Ovary (tissue), 9 donors: Measurements from ENCODE around the gene BATF. TPM values are rescaled to one million over a fixed set of nuclear protein-coding genes. Genes with fewer than 3 reads are reported as not detected.

ENCODE experiments used
- DNase-seq, 5 donors: peaks; one replicate each; pipeline ENCODE4 v3.0.0-alpha.2; 2019 to 2020
- H3K27ac ChIP-seq, 2 donors: fragments of 200-600 bp; one replicate each; pipeline versions ENCODE4 v1.5.1 to v1.8.0; 2019 to 2022
- H3K27me3 ChIP-seq: fragments of 200-600 bp; one replicate; pipeline ENCODE4 v1.8.0; 2022
- H3K36me3 ChIP-seq: fragments of 200-600 bp; sonication (generic); one replicate; pipeline ENCODE4 v1.5.1; 2019
- H3K4me1 ChIP-seq: one replicate; pipeline ENCODE4 v1.8.1; 2013; ENCODE audit warnings: mild to moderate bottlenecking, moderate library complexity; ENCODE audit not compliant: insufficient read depth
- H3K4me3 ChIP-seq: fragments of 200-600 bp; sonication (generic); one replicate; pipeline ENCODE4 v1.5.1; 2017
- H3K9me3 ChIP-seq, 2 donors: fragments of 200-600 bp in 1 of 2; sonication (generic) in 1 of 2; one replicate each; pipeline versions ENCODE4 v1.5.1 to v1.8.1; 2013 to 2019; ENCODE audit warnings: mild to moderate bottlenecking in 1 of 2, moderate library complexity in 1 of 2
- EP300 ChIP-seq: sonication (generic); formaldehyde crosslinking; IDR thresholded peaks from one replicate; pipeline ENCODE4 v1.6.1; 2017; ENCODE audit warnings: antibody characterized with exemption
- POLR2A ChIP-seq: fragments of 450-650 bp; IDR thresholded peaks from one replicate; pipeline ENCODE4 v1.6.1; 2017; ENCODE audit warnings: antibody characterized with exemption, mild to moderate bottlenecking, moderate library complexity
- whole genome bisulfite sequencing, 3 donors: extraction: QIAGEN DNeasy Blood & Tissue Kit in 1 of 3; methylation state at CpG; one replicate each; pipeline versions ENCODE4 v1.1.5 to v1.1.7; 2013 to 2017; 5-methylcytosine and 5-hydroxymethylcytosine counted together
- intact Hi-C, 4 donors: fragments of 100-400 bp; cut with DNase I; formaldehyde crosslinking; loops; one replicate each; pipeline versions ENCODE4 v1.11.0 to v1.15.1; 2022 to 2023
- polyA plus RNA-seq, 2 donors: library from polyadenylated mRNA; stranded (reverse); fragments of 200-250 nt in 1 of 2; fragments of 350-450 nt in 1 of 2; fragmentation: Illumina TruSeq in 1 of 2; extraction: RNeasy Lipid Tissue Mini Kit (QIAGEN cat#74804) in 1 of 2; gene quantifications; one replicate each; pipeline ENCODE4 v1.2.3, GENCODE V29; 2013 to 2014
- total RNA-seq, 7 donors: library from RNA; depleted of rRNA in 2 of 7; stranded (reverse); fragments of >200 nt in 2 of 7; fragmentation: NEBNext Ultra II Directional in 3 of 7; extraction: Animal tissue kit (Norgen Biotek cat#: 25700) in 3 of 7; gene quantifications; one replicate each; pipeline versions ENCODE4 v1.1.0 to v1.2.4, GENCODE V29; 2016 to 2023
- TF ChIP-seq, protein P1 (sequence below), 3 donors: fragments of 450-650 bp in 2 of 3; fragments of 200-600 bp in 1 of 3; IDR thresholded peaks; one replicate each; pipeline versions ENCODE4 v1.5.1 to v1.8.0; 2016 to 2022; ENCODE audit warnings: antibody characterized with exemption in 3 of 3, mild to moderate bottlenecking in 1 of 3
- donor health status: DM: no; HTN: no; CAD: no; lungs with moderate emphysema.
- donor health status: DM: no; HTN: no; CAD: no.
- donor health status: Bipolar disorder and iron deficiency.
- donor health status: DM: yes; HTN: yes; CAD: no.
- donor health status: DM: no; HTN: no; CAD: no.
- donor health status: DM: yes; HTN: yes; CAD: no.

Gene BATF
- total and polyA plus RNA-seq, 9 donors, result 0.45 to 1.7 (median 0.69) TPM

DNA sequence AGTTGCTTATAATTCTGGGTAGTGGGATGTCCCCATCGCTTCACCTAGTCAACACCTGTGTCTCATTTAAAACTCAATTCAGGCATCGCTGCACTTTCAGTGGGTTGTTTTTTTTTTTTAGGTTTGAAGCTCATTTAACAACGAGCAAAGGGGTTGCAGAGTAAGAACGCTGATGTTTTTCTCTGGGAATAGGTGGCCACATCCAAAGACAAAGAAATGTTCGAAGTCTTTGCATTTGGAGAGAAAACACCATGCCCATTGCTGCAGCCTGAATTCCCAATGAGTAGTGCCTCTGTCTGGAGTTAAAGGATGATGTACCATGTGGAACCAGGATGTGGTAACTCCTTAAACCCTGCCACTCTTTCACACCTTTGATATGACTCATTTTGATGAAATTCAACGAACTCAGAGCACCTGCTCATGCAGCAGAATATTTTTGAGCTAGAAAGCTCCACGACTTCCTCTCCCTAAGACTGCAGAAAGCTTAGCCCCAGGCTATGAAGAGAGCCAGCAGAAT lies 35.1 kb upstream of the BATF start:
- H3K4me1 ChIP-seq, result no peaks in the 10 kb centered on the region
- no peaks in the 10 kb centered on the region for H3K36me3 ChIP-seq
- TF ChIP-seq, protein P1, sequence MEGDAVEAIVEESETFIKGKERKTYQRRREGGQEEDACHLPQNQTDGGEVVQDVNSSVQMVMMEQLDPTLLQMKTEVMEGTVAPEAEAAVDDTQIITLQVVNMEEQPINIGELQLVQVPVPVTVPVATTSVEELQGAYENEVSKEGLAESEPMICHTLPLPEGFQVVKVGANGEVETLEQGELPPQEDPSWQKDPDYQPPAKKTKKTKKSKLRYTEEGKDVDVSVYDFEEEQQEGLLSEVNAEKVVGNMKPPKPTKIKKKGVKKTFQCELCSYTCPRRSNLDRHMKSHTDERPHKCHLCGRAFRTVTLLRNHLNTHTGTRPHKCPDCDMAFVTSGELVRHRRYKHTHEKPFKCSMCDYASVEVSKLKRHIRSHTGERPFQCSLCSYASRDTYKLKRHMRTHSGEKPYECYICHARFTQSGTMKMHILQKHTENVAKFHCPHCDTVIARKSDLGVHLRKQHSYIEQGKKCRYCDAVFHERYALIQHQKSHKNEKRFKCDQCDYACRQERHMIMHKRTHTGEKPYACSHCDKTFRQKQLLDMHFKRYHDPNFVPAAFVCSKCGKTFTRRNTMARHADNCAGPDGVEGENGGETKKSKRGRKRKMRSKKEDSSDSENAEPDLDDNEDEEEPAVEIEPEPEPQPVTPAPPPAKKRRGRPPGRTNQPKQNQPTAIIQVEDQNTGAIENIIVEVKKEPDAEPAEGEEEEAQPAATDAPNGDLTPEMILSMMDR (IDR thresholded peaks at IDR 0.05), result no peak
- TF ChIP-seq POLR2A (no peak), EP300 (no peak)
- no peak overlapping the region for H3K4me3 ChIP-seq
- H3K27ac ChIP-seq, result no peak overlapping the region
- intact Hi-C loops, result loop anchor here (2.0 to 10.0 kb wide), 5 partner anchors 178 to 362 kb away; partner anchors contain the start of gene NEK9 (in 2 of the 4)
- no peaks in the 10 kb centered on the region for H3K27me3 ChIP-seq
- DNase-seq, result no peak
- 71 to 76% (median 75%) methylated on average over 7 of the region's 7 CpGs for WGBS, 3 donors
- no peaks in the 10 kb centered on the region for H3K9me3 ChIP-seq

DNA sequence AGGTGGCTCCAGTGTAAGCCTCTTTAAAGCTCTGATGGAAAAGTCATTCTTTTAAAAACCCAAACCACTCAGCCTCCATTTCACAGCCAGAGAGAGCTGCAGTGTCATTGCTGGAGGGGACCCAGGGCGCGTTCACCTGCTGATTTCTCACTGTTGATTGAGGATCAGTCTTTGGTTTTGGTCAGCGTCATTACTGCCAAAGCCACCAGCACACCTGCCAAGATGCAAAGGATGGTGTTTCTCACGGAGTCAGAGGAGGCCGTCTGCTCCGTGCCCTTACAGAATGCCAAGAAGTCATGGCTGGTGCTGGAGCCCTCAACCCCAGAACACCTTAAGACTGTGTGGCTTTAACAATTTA lies 32.8 kb upstream of the BATF start:
- TF ChIP-seq, protein P1 (IDR thresholded peaks at IDR 0.05), result no peak
- no peak for TF ChIP-seq POLR2A
- TF ChIP-seq EP300, result no peak
- no peaks in the 10 kb centered on the region for H3K36me3 ChIP-seq
- H3K27me3 ChIP-seq, result no peaks in the 10 kb centered on the region
- no peak overlapping the region for H3K4me3 ChIP-seq
- no peaks in the 10 kb centered on the region for H3K4me1 ChIP-seq
- WGBS, 3 donors, result 88 to 93% (median 92%) methylated on average over 6 of the region's 6 CpGs
- intact Hi-C loops, result loop anchor here (5.0 to 10.0 kb wide), 4 partner anchors 182 to 365 kb away; partner anchors contain the start of gene NEK9 (in 2 of the 4)
- H3K9me3 ChIP-seq, result no peaks in the 10 kb centered on the region
- DNase-seq, result no peak
- H3K27ac ChIP-seq, result no peak overlapping the region

DNA sequence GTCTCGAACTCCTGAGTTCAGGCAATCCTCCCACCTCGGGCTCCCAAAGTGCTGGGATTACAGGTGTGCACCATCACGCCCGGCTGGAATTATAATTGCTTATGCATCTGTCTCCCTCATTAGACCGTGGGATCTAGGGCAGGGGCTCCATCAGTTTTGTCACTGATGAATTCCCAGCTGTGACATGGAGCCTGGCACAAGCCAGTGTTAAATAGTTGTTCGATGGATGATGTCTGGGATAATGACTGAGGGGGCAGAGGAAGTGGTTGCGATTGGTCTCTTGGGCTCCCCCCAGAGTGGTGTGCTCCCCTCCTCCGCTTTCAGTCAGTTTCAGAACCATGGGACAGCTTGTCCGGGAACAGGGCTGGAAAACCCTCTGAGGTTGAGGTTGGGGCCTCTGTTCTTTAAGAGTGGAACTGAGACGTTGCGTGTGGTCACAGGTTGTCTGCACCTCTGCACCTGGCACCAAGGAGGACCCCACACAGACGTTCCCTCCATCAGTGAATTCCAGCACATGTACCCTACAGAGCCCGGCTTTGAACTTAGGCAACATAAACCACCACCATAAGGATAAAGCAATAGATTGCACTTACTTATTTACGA lies 30.8 kb upstream of the BATF start:
- DNase-seq, result no peak

DNA sequence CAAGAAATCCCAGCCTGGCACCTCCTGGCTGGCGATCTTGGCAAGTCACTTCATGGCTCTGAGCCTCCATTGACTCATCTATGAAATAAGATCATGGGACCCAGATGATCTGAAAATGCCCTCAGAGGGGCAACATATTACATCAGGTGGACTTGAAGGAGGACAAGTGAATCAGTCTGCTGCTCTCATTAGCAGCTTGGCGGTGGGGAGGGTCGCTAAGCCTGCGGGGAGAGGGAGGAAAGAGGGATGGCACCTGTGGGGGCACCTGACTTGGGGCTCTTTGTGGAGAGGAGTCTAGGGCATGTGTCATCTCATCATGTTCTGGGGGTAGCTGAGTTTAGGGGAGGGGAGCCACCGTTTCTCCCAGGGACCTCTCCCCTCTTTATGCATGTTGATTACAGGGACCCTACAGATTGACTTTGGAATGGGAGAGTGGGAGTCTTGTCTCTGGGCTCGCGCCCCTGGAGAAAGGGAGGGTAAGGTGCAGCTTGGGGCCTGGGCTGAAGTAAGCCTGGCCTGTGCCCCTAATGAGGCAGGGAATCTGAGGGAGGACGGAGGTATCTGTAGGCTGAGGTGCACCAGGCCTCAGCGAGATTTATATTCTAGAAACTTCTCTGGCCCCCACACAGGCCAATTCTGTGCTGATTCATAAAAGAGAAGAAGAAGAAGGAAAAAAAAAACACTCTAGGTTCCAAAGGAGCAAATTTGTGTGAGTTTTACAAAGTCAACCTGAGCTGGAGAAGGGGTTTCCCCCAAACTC lies 29.3 kb upstream of the BATF start:
- TF ChIP-seq EP300 (no peak), POLR2A (no peak)
- TF ChIP-seq, protein P1 (IDR thresholded peaks at IDR 0.05), result no peak
- intact Hi-C loops, result no loop called here
- H3K27ac ChIP-seq, result no peak overlapping the region
- no peak overlapping the region for H3K4me3 ChIP-seq
- H3K4me1 ChIP-seq, result no peaks in the 10 kb centered on the region
- H3K27me3 ChIP-seq, result no peaks in the 10 kb centered on the region
- DNase-seq, result no peak
- WGBS, 3 donors, result 65 to 72% (median 71%) methylated on average over 9 of the region's 9 CpGs
- H3K36me3 ChIP-seq, result no peaks in the 10 kb centered on the region
- no peaks in the 10 kb centered on the region for H3K9me3 ChIP-seq

More for the DNA sequence above, 30.8 kb upstream of the BATF start:
- Histone ChIP-seq H3K36me3 (no peaks in the 10 kb centered on the region), H3K4me3 (no peak overlapping the region), H3K27me3 (no peaks in the 10 kb centered on the region), H3K4me1 (no peaks in the 10 kb centered on the region), H3K27ac (no peak overlapping the region), H3K9me3 (no peaks in the 10 kb centered on the region)
- intact Hi-C loops, result no loop called here
- 72 to 84% (median 77%) methylated on average over 14 of the region's 14 CpGs for WGBS, 3 donors
- TF ChIP-seq, protein P1 (IDR thresholded peaks at IDR 0.05), result no peak
